NCI-H2107 treated with DMSO at 0.1 percent for 48 hours (cell line): Measurements from ENCODE around the gene PLXNA3.

Source experiments
- DNase-seq: peaks from one replicate; lab custom pipeline; 2025; ENCODE audit not compliant: unreplicated experiment; lab: John Stamatoyannopoulos, UW

The PLXNA3 gene

DNA sequence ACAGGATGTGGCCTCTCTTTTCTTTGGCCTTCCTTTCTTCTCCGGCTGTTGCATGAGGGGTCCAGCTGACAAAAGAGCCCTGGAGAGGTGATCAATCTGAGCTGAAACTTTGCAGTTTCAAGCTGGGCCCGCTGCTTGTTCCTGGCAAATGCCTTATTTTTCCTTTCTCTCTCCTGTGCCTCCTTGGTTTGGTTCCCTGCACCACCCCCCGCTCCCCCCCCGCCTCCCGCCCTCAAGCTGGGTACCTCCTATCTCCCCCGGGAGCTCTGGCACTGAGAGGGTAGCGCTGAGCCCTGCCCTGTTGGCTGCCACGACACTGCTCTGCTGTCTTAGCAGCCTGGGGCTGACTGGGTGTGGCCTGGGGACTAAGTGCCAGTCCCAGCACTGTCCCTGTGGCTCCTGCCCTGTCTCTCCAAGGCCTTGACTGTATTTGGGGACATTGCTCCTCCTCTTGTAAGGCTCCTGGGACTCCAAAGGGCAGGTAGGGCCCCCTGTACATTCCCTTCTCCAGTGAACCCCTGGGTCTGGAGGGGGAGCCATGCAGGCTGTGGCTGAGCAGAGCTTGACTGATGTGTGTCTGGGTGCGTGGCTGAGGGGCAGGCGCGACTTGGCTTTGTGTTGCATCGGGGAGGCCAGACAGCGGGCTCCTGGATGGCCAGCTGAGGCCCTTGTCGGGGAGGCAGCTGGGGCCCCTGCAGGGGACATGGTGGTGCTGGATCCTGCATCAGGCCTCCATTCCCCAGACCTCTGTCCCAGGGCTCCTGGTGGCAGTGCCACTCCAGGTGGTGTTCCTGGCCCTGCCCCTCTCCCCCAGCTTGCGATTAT, 1.1 kb downstream of the PLXNA3 start:
- no peak for DNase-seq

- DNase-seq, result no peak
Measured at GRCh38 chrX:154459832-154460231, 1.8 kb downstream of the PLXNA3 start.

DNA sequence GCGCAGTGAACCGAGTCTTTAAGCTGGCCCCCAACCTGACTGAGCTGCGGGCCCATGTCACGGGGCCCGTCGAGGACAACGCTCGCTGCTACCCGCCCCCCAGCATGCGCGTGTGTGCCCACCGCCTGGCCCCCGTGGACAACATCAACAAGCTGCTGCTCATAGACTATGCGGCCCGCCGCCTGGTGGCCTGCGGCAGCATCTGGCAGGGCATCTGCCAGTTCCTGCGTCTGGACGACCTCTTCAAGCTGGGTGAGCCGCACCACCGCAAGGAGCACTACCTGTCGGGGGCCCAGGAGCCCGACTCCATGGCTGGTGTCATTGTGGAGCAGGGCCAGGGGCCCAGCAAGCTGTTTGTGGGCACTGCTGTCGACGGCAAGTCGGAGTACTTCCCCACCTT, 2.2 kb downstream of the PLXNA3 start:
- DNase-seq, result no peak

DNA sequence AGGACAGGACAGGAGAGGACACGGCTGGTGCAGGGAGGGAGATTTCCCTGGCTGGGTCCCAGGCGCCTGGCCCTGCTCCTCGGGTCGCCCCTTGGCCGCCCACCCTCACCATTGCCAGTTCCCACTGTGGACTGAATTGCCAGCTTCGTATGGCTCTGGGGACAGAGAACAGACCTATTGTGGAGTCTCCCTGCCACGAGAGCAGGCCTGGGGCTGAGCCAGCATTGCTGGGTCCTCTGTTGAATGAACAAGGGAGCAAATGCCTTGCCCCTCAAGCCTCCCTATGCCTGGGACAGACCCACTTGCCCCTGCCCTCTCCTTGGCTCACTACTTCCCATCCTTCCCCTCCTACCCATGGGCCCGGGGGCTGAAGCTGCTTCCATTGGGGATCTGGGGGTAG, 4.3 kb downstream of the PLXNA3 start:
- DNase-seq, result no peak

DNA sequence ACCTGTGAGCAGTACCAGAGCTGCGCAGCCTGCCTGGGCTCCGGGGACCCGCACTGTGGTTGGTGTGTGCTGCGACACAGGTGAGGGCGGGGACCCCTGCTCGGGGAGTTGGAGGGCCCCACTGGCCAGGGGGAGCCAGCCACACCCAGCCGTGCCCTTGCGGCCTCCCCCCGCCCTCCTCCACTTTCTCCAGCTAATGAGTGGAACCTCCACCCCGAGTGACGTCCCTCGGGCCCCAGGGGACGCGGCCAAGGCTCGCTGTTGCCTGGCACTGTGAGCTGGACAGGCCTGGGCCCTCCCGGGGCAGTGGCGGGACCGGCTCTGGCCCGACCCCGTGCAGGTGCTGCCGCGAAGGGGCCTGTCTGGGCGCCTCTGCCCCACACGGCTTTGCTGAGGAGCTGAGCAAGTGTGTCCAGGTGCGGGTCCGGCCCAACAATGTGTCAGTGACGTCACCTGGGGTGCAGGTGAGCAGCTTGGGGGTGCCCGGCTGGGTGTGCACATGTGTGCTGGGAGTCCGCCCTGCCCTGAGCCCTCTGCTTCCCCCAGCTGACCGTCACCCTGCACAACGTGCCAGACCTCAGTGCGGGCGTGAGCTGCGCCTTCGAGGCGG, 5.6 kb downstream of the PLXNA3 start:
- no peak for DNase-seq

DNA sequence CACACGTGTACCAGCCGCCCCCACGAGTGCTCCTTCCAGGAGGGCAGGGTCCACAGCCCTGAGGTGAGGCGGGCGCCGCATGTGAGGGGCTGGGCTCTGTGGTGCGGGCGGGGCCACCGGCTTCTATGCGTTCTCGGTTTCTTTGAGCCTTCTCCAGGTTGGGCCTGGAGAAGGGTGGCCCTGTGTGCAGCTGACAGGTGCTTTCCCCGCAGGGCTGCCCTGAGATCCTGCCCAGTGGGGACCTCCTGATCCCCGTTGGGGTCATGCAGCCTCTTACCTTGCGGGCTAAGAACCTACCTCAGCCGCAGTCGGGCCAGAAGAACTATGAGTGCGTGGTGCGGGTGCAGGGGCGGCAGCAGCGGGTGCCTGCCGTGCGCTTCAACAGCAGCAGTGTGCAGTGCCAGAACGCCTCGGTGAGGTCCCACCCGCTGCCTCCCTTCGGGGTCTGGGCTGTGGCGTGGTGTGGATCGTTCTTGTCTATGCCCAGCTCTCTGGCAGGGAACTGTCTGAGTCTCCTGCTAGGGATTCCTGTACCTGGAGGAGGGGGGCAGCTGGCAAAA, 6.8 kb downstream of the PLXNA3 start:
- DNase-seq, result no peak

GRCh38 chrX:154465601-154466000, 7.5 kb downstream of the PLXNA3 start:
- DNase-seq, result no peak

DNA sequence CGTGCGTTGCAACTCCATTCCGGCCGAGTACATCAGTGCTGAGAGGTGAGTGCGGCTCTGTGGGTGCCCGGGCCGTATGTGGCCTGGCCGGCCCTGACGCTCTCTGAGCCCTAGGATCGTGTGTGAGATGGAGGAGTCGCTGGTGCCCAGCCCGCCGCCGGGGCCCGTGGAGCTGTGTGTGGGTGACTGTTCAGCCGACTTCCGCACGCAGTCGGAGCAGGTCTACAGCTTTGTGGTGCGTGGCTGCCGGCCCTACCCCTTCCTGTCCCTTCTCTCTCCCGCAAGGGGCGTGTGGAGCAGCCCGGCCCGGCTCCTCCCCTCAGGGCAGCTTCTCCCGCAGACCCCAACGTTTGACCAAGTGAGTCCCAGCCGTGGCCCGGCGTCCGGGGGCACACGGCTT, 8.0 kb downstream of the PLXNA3 start:
- DNase-seq, result no peak

DNA sequence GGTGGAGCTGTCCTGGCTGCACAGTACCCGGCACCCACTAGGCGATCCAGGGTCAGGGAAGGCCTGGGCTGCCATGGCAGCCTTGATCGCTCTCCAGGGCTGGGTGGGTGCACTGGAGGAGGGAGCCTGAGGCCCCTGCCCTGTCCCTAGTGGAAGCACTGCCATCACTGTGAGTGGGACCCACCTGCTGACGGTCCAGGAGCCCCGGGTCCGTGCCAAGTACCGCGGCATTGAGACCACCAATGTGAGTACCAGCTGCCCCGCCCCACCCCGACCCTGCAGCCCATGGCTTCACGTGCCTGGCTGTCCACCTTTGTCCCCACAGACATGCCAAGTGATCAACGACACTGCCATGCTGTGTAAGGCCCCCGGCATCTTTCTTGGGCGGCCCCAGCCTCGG, 8.8 kb downstream of the PLXNA3 start:
- no peak for DNase-seq

GRCh38 chrX:154467556-154467955, 9.5 kb downstream of the PLXNA3 start:
- DNase-seq, result no peak

GRCh38 chrX:154468217-154468616, 10.1 kb downstream of the PLXNA3 start:
- no peak for DNase-seq

GRCh38 chrX:154469114-154469513, 11.0 kb downstream of the PLXNA3 start:
- DNase-seq, result no peak

DNA sequence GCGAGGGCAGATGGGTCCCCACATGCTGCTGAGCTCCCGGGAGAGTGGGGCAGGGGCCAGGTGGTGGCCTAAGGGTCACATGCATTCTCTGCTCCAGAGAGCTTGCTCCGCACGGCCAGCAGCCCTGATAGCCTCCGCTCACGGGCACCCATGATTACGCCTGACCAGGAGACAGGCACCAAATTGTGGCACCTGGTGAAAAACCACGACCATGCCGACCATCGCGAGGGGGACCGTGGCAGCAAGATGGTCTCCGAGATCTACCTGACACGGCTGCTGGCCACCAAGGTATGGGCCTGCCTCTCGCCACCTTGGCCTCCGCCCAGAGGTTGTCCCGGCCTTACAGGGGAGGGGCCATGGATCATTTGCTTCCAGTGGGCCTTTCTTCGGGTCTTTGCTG, 11.8 kb downstream of the PLXNA3 start:
- no peak for DNase-seq

DNA sequence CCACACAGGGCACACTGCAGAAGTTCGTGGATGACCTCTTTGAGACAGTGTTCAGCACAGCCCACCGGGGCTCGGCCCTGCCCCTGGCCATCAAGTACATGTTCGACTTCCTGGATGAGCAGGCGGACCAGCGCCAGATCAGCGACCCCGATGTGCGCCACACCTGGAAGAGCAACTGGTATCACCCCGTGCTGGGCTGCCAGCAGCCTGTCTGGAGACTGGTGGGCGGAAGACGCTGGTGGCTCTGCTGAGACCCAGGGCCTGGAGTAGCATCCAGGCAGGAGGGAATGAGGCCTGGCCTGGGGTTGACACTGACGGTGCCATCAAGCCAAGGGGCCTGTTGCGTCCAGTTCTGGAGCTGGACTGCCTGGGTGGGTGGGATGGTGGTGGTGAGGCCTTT, 12.4 kb downstream of the PLXNA3 start:
- no peak for DNase-seq

DNA sequence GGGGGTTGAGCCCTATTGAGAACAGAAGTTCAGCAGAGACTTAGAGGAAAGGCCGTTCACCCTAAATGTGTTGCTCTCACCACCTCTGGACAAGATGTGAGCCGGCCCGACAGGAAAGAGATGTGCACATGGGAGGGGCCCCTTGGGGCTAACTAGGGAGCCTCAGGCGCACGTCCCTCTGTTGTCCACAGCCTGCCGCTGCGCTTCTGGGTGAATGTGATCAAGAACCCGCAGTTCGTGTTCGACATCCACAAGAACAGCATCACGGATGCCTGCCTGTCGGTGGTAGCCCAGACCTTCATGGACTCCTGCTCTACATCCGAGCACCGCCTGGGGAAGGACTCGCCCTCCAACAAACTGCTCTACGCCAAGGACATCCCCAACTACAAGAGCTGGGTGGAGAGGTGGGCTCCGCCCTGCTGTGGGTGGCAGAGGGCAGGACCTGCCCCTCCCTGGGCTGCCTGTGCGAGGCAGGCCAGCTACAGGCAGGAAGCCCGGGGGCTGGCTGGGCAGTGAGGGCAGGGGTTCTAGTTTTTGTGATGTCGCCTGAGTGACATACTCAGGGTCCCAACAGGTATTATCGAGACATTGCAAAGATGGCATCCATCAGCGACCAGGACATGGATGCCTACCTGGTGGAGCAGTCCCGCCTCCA, 13.0 kb downstream of the PLXNA3 start:
- DNase-seq, result no peak

GRCh38 chrX:154471839-154472684, 14.0 kb downstream of the PLXNA3 start:
- DNase-seq, result no peak

DNA sequence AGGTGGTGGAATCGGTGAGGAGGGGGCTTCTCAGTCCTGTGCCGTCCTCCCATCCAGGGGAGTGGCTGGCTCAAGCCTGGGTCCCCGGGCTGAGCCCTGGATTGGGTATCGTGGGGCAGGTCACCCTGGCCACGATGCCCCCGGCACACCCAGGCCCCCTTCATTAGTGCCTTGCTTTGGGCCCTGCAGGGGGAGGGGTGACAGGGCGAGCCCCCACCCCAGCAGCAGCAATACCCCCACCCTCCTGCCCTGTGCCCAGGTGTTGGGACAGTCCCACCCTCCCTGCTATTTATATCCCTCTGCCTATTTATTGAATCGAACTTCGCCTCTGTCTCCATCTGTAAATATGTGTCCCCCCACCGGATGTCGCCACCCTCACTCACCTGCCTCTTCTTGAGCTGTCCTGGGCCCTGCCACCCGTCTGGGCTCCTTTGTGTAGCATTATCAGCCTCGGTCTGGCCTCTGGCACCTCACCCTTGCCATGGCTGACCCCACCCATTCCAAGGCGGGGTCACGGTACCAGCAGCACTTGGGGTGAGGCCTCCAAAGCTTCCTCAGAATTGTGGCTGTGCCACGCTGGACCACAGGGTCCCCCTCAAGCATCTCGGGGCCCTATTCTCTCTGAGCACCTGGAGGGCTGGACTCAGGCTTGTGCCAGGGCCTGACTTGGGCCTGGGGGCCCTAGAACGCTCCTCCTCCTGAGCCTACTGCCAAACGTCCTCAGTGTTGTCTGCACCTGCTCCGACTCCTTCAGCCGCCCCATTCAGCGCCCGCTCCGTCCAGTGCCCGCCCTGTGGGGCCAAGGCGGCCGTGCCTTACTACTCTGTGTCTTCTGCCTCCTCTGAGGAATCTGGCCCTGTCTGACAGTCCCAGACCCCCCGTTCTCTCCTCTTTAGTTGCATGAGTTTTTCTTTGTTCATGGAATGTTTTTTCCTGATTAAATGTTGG, 14.9 kb downstream of the PLXNA3 start:
- DNase-seq, result no peak

DNA sequence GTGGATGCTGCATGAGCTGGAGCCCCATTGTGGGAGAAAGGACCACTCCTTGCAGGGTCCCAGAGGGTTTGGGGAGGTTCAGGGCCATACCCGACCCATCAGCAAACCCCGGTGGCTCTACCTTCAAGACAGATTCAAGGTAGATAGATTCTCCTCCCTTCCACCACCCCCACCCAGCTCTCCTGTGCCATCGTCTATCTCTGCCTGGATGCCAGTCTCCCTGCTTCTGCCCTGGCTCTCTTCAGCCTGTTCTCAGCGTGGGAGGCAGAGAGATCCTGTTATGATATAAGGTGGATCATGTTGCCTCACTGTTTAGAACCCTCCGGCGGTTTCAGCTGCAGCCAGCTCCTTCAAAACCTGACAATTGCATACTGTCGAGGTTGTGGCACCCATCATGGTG, 15.6 kb downstream of the PLXNA3 start:
- DNase-seq, result no peak

- DNase-seq, result no peak
Measured at GRCh38 chrX:154476821-154477220, 18.7 kb downstream of the PLXNA3 start.

GRCh38 chrX:154477891-154478477, 19.9 kb downstream of the PLXNA3 start:
- no peak for DNase-seq
